SK-N-SH (cell line): ENCODE results near the gene GNG13. TPM values are rescaled to one million over a fixed set of nuclear protein-coding genes. Genes with fewer than 3 reads are reported as not detected.
"Not testable (repeated sequence)": the region's sequence is repeated elsewhere in the genome, so short reads cannot be mapped to it uniquely, and the experiment has no call there.

Source experiments
- CTCF ChIA-PET: fragments of 300-600, 350-600 bp; formaldehyde crosslinking; extraction: SDS; loops from one replicate; lab custom pipeline; 2021; lab: Yijun Ruan, JAX
- POLR2A ChIA-PET: fragments of 350-600 bp; sonication (Branson Sonifier 250); formaldehyde crosslinking; extraction: SDS; loops from one replicate; lab custom pipeline; 2020; ENCODE audit warnings: antibody characterized with exemption, inconsistent platforms; lab: Yijun Ruan, JAX
- DNase-seq: peaks from one replicate; pipeline ENCODE4 v3.0.0; 2012
- H2AFZ ChIP-seq: fragments of 200-600 bp; sonication (generic); 2 replicates; pipeline ENCODE4 v1.8.1; 2016; ENCODE audit warnings: antibody characterized with exemption, mild to moderate bottlenecking, low read depth
- H3F3A ChIP-seq: fragments of 200-600 bp; sonication (generic); replicated peaks from 2 replicates; pipeline ENCODE3; 2016; ENCODE audit warnings: antibody characterized with exemption, mild to moderate bottlenecking; ENCODE audit not compliant: insufficient read depth
- H3K27ac ChIP-seq, 2 experiments: fragments of 200-500 bp in 1 of 2; fragments of 200-600 bp in 1 of 2; sonication (Bioruptor generic) in 1 of 2; sonication (generic), shearing (Covaris generic) in 1 of 2; 2 replicates each; pipeline versions ENCODE4 v1.5.1 to v1.6.1; 2014 to 2016; ENCODE audit warnings: low read depth in 2 of 2, inconsistent platforms in 1 of 2, low read length in 1 of 2, mild to moderate bottlenecking in 1 of 2, mixed read lengths in 1 of 2
- H3K27me3 ChIP-seq: fragments of 200-600 bp; sonication (generic), shearing (Covaris generic); 2 replicates; pipeline ENCODE4 v1.6.1; 2016; ENCODE audit warnings: mixed run types; ENCODE audit not compliant: insufficient read depth
- H3K36me3 ChIP-seq, 2 experiments: fragments of 200-500 bp in 1 of 2; fragments of 200-600 bp in 1 of 2; sonication (Bioruptor generic) in 1 of 2; sonication (generic) in 1 of 2; replicated peaks in 1 of 2; 2 replicates each; pipeline versions ENCODE3 to v1.5.1; 2014 to 2016; ENCODE audit warnings: low read length in 1 of 2, mild to moderate bottlenecking in 1 of 2; ENCODE audit not compliant: insufficient read depth in 2 of 2, control insufficient read depth in 1 of 2
- H3K4me1 ChIP-seq, 2 experiments: fragments of 200-500 bp in 1 of 2; fragments of 200-600 bp in 1 of 2; sonication (Bioruptor generic) in 1 of 2; sonication (generic), shearing (Covaris generic) in 1 of 2; 2 replicates each; pipeline versions ENCODE4 v1.5.1 to v1.6.1; 2014 to 2016; ENCODE audit warnings: low read depth in 1 of 2, low read length in 1 of 2, mixed run types in 1 of 2; ENCODE audit not compliant: insufficient read depth in 2 of 2, control insufficient read depth in 1 of 2
- H3K4me2 ChIP-seq: fragments of 200-600 bp; sonication (generic), shearing (Covaris generic); 2 replicates; pipeline ENCODE4 v1.6.1; 2017; ENCODE audit warnings: mixed run types
- H3K4me3 ChIP-seq, 2 experiments: fragments of 200-500 bp in 1 of 2; fragments of 200-600 bp in 1 of 2; sonication (Bioruptor generic) in 1 of 2; sonication (generic), shearing (Covaris generic) in 1 of 2; 2 replicates each; pipeline versions ENCODE4 v1.5.1 to v1.8.1; 2014 to 2016; ENCODE audit warnings: low read depth in 2 of 2, inconsistent platforms in 1 of 2, low read length in 1 of 2, mild to moderate bottlenecking in 1 of 2, mixed read lengths in 1 of 2, moderate library complexity in 1 of 2
- H3K79me2 ChIP-seq: fragments of 200-600 bp; sonication (generic); 2 replicates; pipeline ENCODE4 v1.8.1; 2017; ENCODE audit warnings: mild to moderate bottlenecking; ENCODE audit not compliant: insufficient read depth
- H3K9ac ChIP-seq: fragments of 200-600 bp; sonication (generic); 2 replicates; pipeline ENCODE4 v1.6.1; 2017; ENCODE audit warnings: mixed run types
- H3K9me2 ChIP-seq: fragments of 200-600 bp; sonication (generic); 2 replicates; pipeline ENCODE4 v1.6.1; 2017; ENCODE audit warnings: mixed run types
- H3K9me3 ChIP-seq: fragments of 200-600 bp; sonication (generic); 2 replicates; pipeline ENCODE4 v1.6.1; 2017; ENCODE audit warnings: mixed run types, mild to moderate bottlenecking, moderate library complexity
- H4K20me1 ChIP-seq: fragments of 200-600 bp; sonication (generic); 2 replicates; pipeline ENCODE4 v1.6.1; 2017; ENCODE audit warnings: mild to moderate bottlenecking, mixed run types; ENCODE audit not compliant: insufficient read depth
- CHD2 ChIP-seq: fragments of 150-350 bp; IDR thresholded peaks from 2 replicates; pipeline ENCODE4 v1.6.1; 2018; ENCODE audit warnings: low read length; ENCODE audit not compliant: partially characterized antibody
- EP300 ChIP-seq, 2 experiments: IDR thresholded peaks; 2 replicates each; pipeline versions ENCODE4 v1.4.0 to v1.6.1; 2012; ENCODE audit warnings: borderline replicate concordance in 1 of 2, low read depth in 1 of 2, low read length in 1 of 2
- FOXM1 ChIP-seq: IDR thresholded peaks from 2 replicates; pipeline ENCODE4 v1.4.0; 2012; ENCODE audit warnings: low read depth, mild to moderate bottlenecking
- GABPA ChIP-seq: IDR thresholded peaks from 2 replicates; pipeline ENCODE4 v1.4.0; 2012; ENCODE audit warnings: low read depth, mild to moderate bottlenecking
- GATA2 ChIP-seq: sonication (generic); formaldehyde crosslinking; IDR thresholded peaks from 2 replicates; pipeline ENCODE4 v1.5.0; 2020; ENCODE audit warnings: mild to moderate bottlenecking, missing genetic modification reagents
- IRF3 ChIP-seq: fragments of 150-350 bp; IDR thresholded peaks from 2 replicates; pipeline ENCODE4 v1.6.1; 2016; ENCODE audit warnings: mild to moderate bottlenecking, low read depth, low read length
- NRF1 ChIP-seq: IDR thresholded peaks from 2 replicates; pipeline ENCODE4 v1.6.1; 2012; ENCODE audit warnings: low read depth, mild to moderate bottlenecking, low read length
- RAD21 ChIP-seq: IDR thresholded peaks from 2 replicates; pipeline ENCODE4 v1.6.1; 2012; ENCODE audit warnings: mild to moderate bottlenecking, low read length
- RCOR1 ChIP-seq: fragments of 150-350 bp; IDR thresholded peaks from 2 replicates; pipeline ENCODE4 v1.6.1; 2017; ENCODE audit warnings: antibody characterized with exemption, low read length
- RFX5 ChIP-seq: IDR thresholded peaks from 2 replicates; pipeline ENCODE4 v1.6.1; 2012; ENCODE audit warnings: mild to moderate bottlenecking, improper control_type of control experiment, low read length
- RXRA ChIP-seq: IDR thresholded peaks from 2 replicates; pipeline ENCODE4 v1.4.0; 2012; ENCODE audit warnings: low read depth, mild to moderate bottlenecking, borderline replicate concordance
- TEAD4 ChIP-seq: IDR thresholded peaks from 2 replicates; pipeline ENCODE4 v1.4.0; 2012; ENCODE audit warnings: mild to moderate bottlenecking, borderline replicate concordance; ENCODE audit not compliant: insufficient read depth
- WGBS: methylation state at CpG from one replicate; pipeline ENCODE4 v1.1.6; 2017; ENCODE audit warnings: low lambda C conversion rate; 5-methylcytosine and 5-hydroxymethylcytosine counted together
- polyA plus RNA-seq, 3 experiments: library from polyadenylated mRNA; depleted of rRNA; stranded (reverse); fragments of >200 nt; gene quantifications; 2 replicates each; pipeline ENCODE4 v1.2.3, GENCODE V29; 2012
- TF ChIP-seq, protein P1 (sequence below): IDR thresholded peaks from 2 replicates; pipeline ENCODE4 v1.4.0; 2012; ENCODE audit warnings: low read depth, borderline replicate concordance
- TF ChIP-seq, protein P2 (sequence below): IDR thresholded peaks from 2 replicates; pipeline ENCODE4; 2012

The GNG13 gene
- polyA plus RNA-seq, 1 of the 3 experiments (the other 2 are of a cell fraction), result not detected

DNA sequence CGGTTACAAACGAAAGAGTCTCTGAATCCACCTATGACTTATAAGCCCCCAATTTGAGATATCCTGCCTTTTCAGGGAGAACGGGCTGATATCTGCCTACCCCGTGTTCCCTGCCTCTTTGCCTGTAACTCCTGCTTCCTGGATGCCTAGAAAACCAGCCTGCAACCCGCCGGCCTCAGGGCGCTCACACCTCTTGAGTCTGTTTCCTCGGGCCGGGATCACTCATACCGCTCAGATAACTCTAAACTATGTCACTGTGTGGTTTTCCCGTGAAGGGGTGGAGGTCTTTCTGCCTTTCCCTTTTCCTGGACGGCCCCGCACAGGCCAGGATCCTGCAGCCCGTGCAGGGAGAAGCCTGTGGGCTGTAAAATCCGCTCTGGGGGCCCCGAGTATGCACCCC lies 22.7 kb downstream of the GNG13 start:
- no peaks in the 10 kb centered on the region for H3K36me3 ChIP-seq
- no peaks in the 10 kb centered on the region for H3K79me2 ChIP-seq
- H3K4me2 ChIP-seq, result no peak overlapping the region
- DNase-seq, result no peak
- peaks cover 0 to 2% of the 10 kb centered on the region in 2 experiments; a peak in 1 of 4 replicates for H3K4me1 ChIP-seq
- no peaks in the 10 kb centered on the region for H3F3A ChIP-seq
- ChIA-PET CTCF (interaction anchor here (1.0 kb wide), 1 partner anchor 32 kb away, joined by 4 read pairs; no protein-coding TSS in a partner anchor), POLR2A (no interaction called here)
- no peak overlapping the region for H3K9ac ChIP-seq
- H2AFZ ChIP-seq, result no peak overlapping the region
- H3K9me2 ChIP-seq, result no peaks in the 10 kb centered on the region
- no peak overlapping the region for H3K4me3 ChIP-seq
- TF ChIP-seq RFX5 (no peak), EP300 (IDR thresholded peaks at IDR 0.05; ENCODE audit: borderline replicate concordance in 1 of 2, low read depth in 1 of 2, low read length in 1 of 2) (no peak), IRF3 (no peak), RAD21 (no peak), FOXM1 (no peak), RCOR1 (no peak), GABPA (no peak), RXRA (no peak), TEAD4 (no peak)
- TF ChIP-seq, protein P1, sequence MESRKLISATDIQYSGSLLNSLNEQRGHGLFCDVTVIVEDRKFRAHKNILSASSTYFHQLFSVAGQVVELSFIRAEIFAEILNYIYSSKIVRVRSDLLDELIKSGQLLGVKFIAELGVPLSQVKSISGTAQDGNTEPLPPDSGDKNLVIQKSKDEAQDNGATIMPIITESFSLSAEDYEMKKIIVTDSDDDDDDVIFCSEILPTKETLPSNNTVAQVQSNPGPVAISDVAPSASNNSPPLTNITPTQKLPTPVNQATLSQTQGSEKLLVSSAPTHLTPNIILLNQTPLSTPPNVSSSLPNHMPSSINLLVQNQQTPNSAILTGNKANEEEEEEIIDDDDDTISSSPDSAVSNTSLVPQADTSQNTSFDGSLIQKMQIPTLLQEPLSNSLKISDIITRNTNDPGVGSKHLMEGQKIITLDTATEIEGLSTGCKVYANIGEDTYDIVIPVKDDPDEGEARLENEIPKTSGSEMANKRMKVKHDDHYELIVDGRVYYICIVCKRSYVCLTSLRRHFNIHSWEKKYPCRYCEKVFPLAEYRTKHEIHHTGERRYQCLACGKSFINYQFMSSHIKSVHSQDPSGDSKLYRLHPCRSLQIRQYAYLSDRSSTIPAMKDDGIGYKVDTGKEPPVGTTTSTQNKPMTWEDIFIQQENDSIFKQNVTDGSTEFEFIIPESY, result no peak
- no peak overlapping the region for H3K27ac ChIP-seq
- no peaks in the 10 kb centered on the region for H3K9me3 ChIP-seq
- 58% methylated on average over 12 of the region's 16 CpGs for WGBS
- peaks cover 12% of the 10 kb centered on the region; the same call in 1 of the 2 replicates for H3K27me3 ChIP-seq
- no peaks in the 10 kb centered on the region for H4K20me1 ChIP-seq

DNA sequence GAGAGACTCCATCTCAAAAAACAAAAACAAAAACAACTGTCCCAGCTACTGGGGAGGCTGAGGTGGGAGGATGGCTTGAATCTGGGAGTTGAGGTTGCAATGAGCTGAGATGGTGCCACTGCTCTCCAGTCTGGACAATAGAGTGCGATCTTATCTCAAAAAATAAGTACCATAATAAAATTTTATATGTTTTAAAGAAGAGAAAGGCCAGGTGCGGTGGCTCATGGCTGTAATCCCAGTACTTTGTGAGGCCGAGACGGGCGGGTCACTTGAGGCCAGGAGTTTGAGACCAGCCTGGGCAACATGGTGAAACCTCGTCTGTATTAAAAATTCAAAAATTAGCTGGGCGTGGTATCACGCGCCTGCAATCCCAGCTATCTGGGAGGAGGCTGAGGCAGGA lies 23.7 kb downstream of the GNG13 start:
- Histone ChIP-seq H3K27me3 (peaks cover 2% of the 10 kb centered on the region; the same call in 1 of the 2 replicates), H3K4me1 (no peaks in the 10 kb centered on the region), H3K9ac (no peak overlapping the region), H3K4me3 (no peak overlapping the region), H3K9me2 (no peaks in the 10 kb centered on the region), H2AFZ (no peak overlapping the region), H3K79me2 (no peaks in the 10 kb centered on the region), H3K27ac (no peak overlapping the region), H3F3A (no peaks in the 10 kb centered on the region), H4K20me1 (no peaks in the 10 kb centered on the region), H3K9me3 (no peaks in the 10 kb centered on the region)
- CTCF ChIA-PET, result interaction anchor here (1.1 to 1.6 kb wide), 3 partner anchors 9 to 36 kb away, joined by 3 to 8 read pairs (median 3); partner anchors contain the start of genes CIAO3 and MSLN
- WGBS, result 87% methylated on average over 9 of the region's 9 CpGs
- POLR2A ChIA-PET, result interaction anchor here (1.1 kb wide), 1 partner anchor 56 kb away, joined by 3 read pairs; no protein-coding TSS in a partner anchor
- no peak for DNase-seq
- TF ChIP-seq CHD2 (no peak), NRF1 (no peak), RFX5 (no peak), GATA2 (no peak)
- TF ChIP-seq, protein P2, sequence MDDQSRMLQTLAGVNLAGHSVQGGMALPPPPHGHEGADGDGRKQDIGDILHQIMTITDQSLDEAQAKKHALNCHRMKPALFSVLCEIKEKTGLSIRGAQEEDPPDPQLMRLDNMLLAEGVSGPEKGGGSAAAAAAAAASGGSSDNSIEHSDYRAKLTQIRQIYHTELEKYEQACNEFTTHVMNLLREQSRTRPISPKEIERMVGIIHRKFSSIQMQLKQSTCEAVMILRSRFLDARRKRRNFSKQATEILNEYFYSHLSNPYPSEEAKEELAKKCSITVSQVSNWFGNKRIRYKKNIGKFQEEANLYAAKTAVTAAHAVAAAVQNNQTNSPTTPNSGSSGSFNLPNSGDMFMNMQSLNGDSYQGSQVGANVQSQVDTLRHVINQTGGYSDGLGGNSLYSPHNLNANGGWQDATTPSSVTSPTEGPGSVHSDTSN, result no peak
- TF ChIP-seq, all 33 proteins: peak for 0
- no peak overlapping the region for H3K4me2 ChIP-seq
- no peaks in the 10 kb centered on the region for H3K36me3 ChIP-seq

- H3K4me2 ChIP-seq, H3K4me3 ChIP-seq, H3K9ac ChIP-seq, H3K27me3 ChIP-seq, H3K4me1 ChIP-seq, H3K9me2 ChIP-seq, H3K36me3 ChIP-seq, H3K79me2 ChIP-seq, H3K9me3 ChIP-seq, DNase-seq, H4K20me1 ChIP-seq, H3F3A ChIP-seq, H2AFZ ChIP-seq, H3K27ac ChIP-seq: not testable (repeated sequence)
- POLR2A ChIA-PET, result interaction anchor here (1.1 kb wide), 1 partner anchor 56 kb away, joined by 3 read pairs; no protein-coding TSS in a partner anchor
- WGBS, result 86% methylated on average over 8 of the region's 10 CpGs
- CTCF ChIA-PET, result interaction anchor here (1.1 to 1.6 kb wide), 3 partner anchors 9 to 35 kb away, joined by 3 to 8 read pairs (median 3); partner anchors contain the start of genes CIAO3 and MSLN
These were observed 24.2 kb downstream of the GNG13 start for GRCh38 chr16:776298-776697.
